Activated CD4-positive, alpha-beta T cell treated with anti-CD3 and anti-CD28 coated beads, Interleukin-2, amount 10 ng/mL, durations not matched to agents 7 days and 5 days (primary cell): Measurements from ENCODE around the gene TBL1X. TPM values are rescaled to one million over a fixed set of nuclear protein-coding genes. Genes with fewer than 3 reads are reported as not detected.

ENCODE experiments used
- CTCF ChIA-PET: fragments of 350-600 bp; sonication (Branson Sonifier 250); formaldehyde crosslinking; loops from one replicate; lab custom pipeline; 2021; ENCODE audit warnings: antibody characterized with exemption; lab: Charles Lee
- POLR2A ChIA-PET: fragments of 350-600 bp; sonication (Branson Sonifier 250); formaldehyde crosslinking; loops from one replicate; lab custom pipeline; 2021; ENCODE audit warnings: antibody characterized with exemption; lab: Charles Lee
- DNase-seq: peaks from one replicate; pipeline ENCODE4 v3.0.0-alpha.2; 2020
- H3K27ac Mint-ChIP-seq: one replicate; pipeline ENCODE4 v1.8.0; 2021; ENCODE audit warnings: mild to moderate bottlenecking, moderate library complexity, mixed read lengths
- H3K27me3 Mint-ChIP-seq: one replicate; pipeline ENCODE4 v1.8.0; 2021; ENCODE audit warnings: mixed read lengths
- H3K36me3 Mint-ChIP-seq: one replicate; pipeline ENCODE4 v1.8.0; 2021; ENCODE audit warnings: low read depth, mixed read lengths
- H3K4me1 Mint-ChIP-seq: one replicate; pipeline ENCODE4 v1.8.0; 2021; ENCODE audit warnings: mixed read lengths
- H3K4me3 Mint-ChIP-seq: one replicate; pipeline ENCODE4 v1.8.0; 2021; ENCODE audit warnings: mild to moderate bottlenecking, moderate library complexity, mixed read lengths
- H3K9me3 Mint-ChIP-seq: one replicate; pipeline ENCODE4 v1.8.0; 2021; ENCODE audit warnings: mixed read lengths
- total RNA-seq, 2 experiments: library from RNA; stranded (reverse); gene quantifications; one replicate each; pipeline ENCODE4 v1.2.3, GENCODE V29; 2021

The TBL1X gene
- total RNA-seq, 2 experiments from 2014 or later, result 21.2 to 23.6 TPM

DNA sequence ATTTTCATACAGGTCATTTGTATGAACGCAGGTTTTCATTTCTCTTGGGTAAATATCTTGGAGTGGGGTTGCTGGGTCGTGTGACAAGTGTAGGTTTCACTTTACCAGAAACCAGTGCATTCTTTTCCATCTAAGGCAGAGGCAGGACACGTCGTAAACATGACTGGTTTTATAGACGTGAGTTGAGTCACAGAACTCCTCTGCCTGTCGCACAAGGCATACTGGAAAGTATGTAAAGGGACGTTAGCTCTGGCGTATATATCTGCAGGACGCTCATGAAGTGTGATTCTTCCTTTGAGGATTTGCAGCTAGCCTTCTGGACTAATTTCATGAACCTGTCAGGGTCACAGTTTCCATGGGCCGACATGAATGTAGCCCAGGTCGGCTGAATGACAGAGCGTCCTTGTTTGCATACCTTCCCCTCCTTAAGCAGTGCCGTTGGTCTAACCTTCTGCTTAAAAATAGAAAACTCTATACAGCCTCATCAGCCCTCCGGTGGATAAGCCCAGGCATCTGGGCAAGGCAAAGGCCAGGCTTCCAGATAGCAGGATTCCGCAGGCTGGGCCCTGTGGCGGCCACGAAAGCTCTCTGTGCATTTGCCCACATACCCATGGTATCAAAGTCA, 194.8 kb downstream of the TBL1X start:
- ChIA-PET CTCF (interaction anchor here (0.6 kb wide), 1 partner anchor 673 kb away, joined by 3 read pairs; no protein-coding TSS in a partner anchor), POLR2A (no interaction called here)
- H3K27me3 Mint-ChIP-seq, result no peaks in the 10 kb centered on the region
- no peak overlapping the region for H3K27ac Mint-ChIP-seq
- H3K9me3 Mint-ChIP-seq, result no peaks in the 10 kb centered on the region
- no peak for DNase-seq
- H3K36me3 Mint-ChIP-seq, result peaks cover 6% of the 10 kb centered on the region
- H3K4me1 Mint-ChIP-seq, result no peaks in the 10 kb centered on the region
- H3K4me3 Mint-ChIP-seq, result no peak overlapping the region

DNA sequence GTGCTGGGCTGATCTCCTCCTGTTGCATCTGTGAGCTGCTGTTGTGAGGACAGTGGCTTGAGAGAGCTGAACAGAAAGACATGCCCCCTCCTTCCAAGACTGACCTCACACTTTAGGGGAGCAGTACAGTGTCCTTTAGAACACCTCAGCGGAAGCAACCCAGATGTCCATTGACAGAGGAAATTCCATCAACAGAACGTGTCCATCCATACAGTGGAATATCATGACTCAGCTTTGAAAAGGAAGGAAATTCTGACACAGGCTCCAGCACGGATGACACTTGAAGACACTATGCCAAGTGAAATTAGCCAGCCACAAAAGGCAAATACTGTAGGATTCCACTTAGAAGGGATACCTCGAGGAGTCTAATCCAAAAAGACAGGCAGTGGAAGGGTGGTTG, 197.3 kb downstream of the TBL1X start:
- no peaks in the 10 kb centered on the region for H3K27me3 Mint-ChIP-seq
- no peak for DNase-seq
- no peak overlapping the region for H3K27ac Mint-ChIP-seq
- H3K4me3 Mint-ChIP-seq, result no peak overlapping the region
- H3K4me1 Mint-ChIP-seq, result no peaks in the 10 kb centered on the region
- no peaks in the 10 kb centered on the region for H3K9me3 Mint-ChIP-seq
- ChIA-PET CTCF (interaction anchor here (0.6 kb wide), 2 partner anchors 200 to 611 kb away, joined by 3 read pairs; no protein-coding TSS in a partner anchor), POLR2A (no interaction called here)
- peaks cover 6% of the 10 kb centered on the region for H3K36me3 Mint-ChIP-seq

DNA sequence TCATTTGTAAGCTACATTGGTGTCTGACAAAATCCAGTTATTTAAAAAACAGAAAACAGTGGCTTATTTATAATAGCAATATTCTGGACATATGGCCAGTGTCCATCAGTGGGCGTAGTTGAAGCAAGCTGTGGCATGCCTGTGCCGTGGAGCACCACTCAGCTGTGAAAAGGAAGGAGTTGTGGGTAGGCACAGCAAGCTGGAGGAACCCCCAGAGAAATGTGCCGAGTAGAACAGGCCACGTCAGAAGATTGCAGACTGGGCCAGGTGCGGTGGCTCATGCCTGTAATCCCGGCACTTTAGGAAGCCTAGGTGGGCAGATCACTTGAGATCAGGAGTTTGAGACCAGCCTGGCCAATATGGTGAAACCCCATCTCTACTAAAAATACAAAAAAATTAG, 198.4 kb downstream of the TBL1X start:
- Mint-ChIP-seq H3K27me3 (no peaks in the 10 kb centered on the region), H3K27ac (no peak overlapping the region), H3K9me3 (no peaks in the 10 kb centered on the region), H3K4me3 (no peak overlapping the region), H3K4me1 (no peaks in the 10 kb centered on the region), H3K36me3 (peaks cover 3% of the 10 kb centered on the region)
- POLR2A ChIA-PET, result no interaction called here
- CTCF ChIA-PET, result interaction anchor here (0.7 kb wide), 1 partner anchor 785 kb away, joined by 3 read pairs; no protein-coding TSS in a partner anchor
- no peak for DNase-seq

DNA sequence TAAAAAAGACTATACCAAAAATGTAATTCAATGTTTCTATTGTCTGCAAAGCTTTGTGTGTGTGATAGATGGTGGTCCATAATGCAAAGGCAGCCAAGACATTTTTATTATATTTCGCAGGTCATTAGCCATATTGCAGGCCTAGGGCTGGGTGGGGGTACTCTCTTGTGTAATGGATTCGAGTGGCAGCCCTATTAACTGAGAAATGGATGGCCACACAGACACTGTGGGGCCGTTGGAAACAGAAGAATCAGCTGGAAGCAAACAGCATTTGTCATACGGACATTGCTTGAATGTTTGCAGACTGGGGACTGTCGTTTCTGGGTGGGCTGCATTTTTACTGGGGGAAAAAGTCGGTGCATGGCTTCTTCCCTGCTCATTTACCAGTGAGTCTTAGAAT, 199.4 kb downstream of the TBL1X start:
- H3K36me3 Mint-ChIP-seq, result peaks cover 3% of the 10 kb centered on the region
- no peak overlapping the region for H3K4me3 Mint-ChIP-seq
- CTCF ChIA-PET, result no interaction called here
- POLR2A ChIA-PET, result no interaction called here
- DNase-seq, result no peak
- no peaks in the 10 kb centered on the region for H3K4me1 Mint-ChIP-seq
- no peaks in the 10 kb centered on the region for H3K27me3 Mint-ChIP-seq
- no peaks in the 10 kb centered on the region for H3K9me3 Mint-ChIP-seq
- H3K27ac Mint-ChIP-seq, result no peak overlapping the region

DNA sequence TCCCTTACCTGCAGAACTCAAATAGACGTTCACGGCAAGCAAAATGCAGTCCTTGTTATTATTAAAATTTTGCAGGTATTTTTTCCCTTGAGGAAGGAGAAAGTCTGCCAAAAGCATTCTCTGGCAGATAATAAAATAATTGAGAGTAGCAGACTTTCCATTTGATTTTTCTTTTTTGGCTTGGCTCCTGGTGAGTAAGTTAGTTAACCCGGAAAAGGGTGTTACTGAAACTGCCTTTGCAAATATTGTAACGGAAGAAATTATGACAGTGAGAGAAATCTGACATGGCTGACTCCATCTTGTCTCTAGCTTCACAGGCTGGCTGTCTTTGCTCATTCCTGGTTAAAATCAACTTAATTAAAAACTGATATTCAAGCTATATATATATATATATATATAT, 200.3 kb downstream of the TBL1X start:
- H3K36me3 Mint-ChIP-seq, result peaks cover 3% of the 10 kb centered on the region
- H3K4me3 Mint-ChIP-seq, result no peak overlapping the region
- no peak overlapping the region for H3K27ac Mint-ChIP-seq
- DNase-seq, result no peak
- ChIA-PET CTCF (no interaction called here), POLR2A (no interaction called here)
- H3K4me1 Mint-ChIP-seq, result no peaks in the 10 kb centered on the region
- no peaks in the 10 kb centered on the region for H3K27me3 Mint-ChIP-seq
- H3K9me3 Mint-ChIP-seq, result no peaks in the 10 kb centered on the region

DNA sequence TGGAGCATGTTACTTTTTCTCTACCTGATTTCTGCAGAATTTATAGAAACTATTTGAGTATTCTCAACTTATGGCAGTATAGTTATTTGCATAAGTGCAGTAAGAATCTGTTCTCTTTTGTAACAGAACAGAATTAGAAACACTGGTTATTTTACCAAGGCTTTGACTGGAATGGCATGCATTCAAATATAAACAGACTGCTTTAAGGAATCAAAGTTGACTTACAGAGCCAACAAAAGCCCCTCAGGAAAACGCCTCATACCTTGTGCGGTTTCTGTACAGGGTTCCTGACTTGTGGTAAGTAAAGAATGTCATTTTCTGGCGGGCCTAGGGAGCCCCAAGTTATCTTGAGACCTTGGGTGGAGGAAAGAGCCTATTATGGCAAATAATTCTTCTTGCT, 203.7 kb downstream of the TBL1X start:
- no peak for DNase-seq
- Mint-ChIP-seq H3K4me1 (peaks cover 2% of the 10 kb centered on the region), H3K4me3 (no peak overlapping the region), H3K9me3 (no peaks in the 10 kb centered on the region), H3K36me3 (peaks cover 18% of the 10 kb centered on the region), H3K27me3 (no peaks in the 10 kb centered on the region), H3K27ac (no peak overlapping the region)
- ChIA-PET POLR2A (no interaction called here), CTCF (interaction anchor here (0.7 kb wide), 1 partner anchor 9 kb away, joined by 4 read pairs; no protein-coding TSS in a partner anchor)

DNA sequence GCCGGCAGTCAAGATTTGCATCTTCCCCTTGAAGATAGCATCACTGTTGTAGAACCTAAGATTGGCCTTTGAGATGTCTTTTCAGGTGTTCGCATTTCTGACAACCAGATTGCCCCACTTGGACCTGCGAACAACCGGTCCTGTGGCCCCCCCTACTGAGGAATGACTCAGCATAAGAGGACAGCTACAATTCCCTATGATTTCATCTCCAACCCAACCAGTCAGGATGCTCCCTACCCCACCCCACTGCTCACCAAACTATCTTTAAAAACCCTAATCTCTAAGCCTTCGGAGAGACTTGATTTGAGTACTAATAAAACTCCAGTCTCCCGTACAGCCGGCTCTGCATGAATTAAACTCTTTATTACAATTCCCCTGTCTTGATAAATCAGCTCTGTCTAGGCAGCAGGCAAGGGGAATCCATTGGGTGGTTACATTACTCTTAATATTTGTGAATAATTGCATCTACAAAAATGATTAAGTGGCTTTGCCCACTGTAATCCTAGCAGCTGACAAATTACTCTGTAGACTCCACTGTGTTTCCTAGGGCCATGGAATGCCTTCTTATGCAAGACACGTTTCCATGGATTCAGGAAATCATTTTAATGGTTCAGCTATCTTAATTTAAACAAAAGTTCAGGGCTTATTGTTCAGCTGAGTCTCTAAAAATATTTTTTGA, 205.4 kb downstream of the TBL1X start:
- DNase-seq, result no peak
- CTCF ChIA-PET, result interaction anchor here (0.6 kb wide), 1 partner anchor 85 kb away, joined by 3 read pairs; no protein-coding TSS in a partner anchor
- no peak overlapping the region for H3K4me3 Mint-ChIP-seq
- no peaks in the 10 kb centered on the region for H3K27me3 Mint-ChIP-seq
- peaks cover 24% of the 10 kb centered on the region for H3K36me3 Mint-ChIP-seq
- peaks cover 2% of the 10 kb centered on the region for H3K4me1 Mint-ChIP-seq
- POLR2A ChIA-PET, result no interaction called here
- H3K27ac Mint-ChIP-seq, result no peak overlapping the region
- peaks cover 3% of the 10 kb centered on the region for H3K9me3 Mint-ChIP-seq

DNA sequence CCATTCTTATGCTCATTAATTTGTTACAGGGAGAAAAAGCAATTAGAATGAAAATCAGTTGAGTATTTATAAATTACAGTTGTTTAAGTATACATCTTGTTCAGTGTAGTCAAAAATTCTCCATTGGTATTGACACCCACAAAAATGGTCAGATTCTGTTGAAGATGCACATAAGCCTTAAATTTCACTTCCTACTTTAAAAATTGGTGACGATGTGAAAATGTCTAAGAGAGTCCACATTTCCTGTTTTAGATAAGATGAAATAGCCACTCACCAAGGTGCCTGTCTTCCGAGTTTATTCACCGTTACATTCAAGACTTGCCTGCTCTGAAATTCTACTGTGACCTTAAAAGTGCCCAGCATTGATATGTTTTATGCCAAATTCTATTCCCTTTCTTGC, 207.1 kb downstream of the TBL1X start:
- H3K4me3 Mint-ChIP-seq, result no peak overlapping the region
- CTCF ChIA-PET, result interaction anchor here (1.4 kb wide), 1 partner anchor 15 kb away, joined by 5 read pairs; no protein-coding TSS in a partner anchor
- H3K9me3 Mint-ChIP-seq, result peaks cover 11% of the 10 kb centered on the region
- DNase-seq, result no peak
- no peak overlapping the region for H3K27ac Mint-ChIP-seq
- H3K27me3 Mint-ChIP-seq, result no peaks in the 10 kb centered on the region
- POLR2A ChIA-PET, result no interaction called here
- H3K36me3 Mint-ChIP-seq, result peaks cover 32% of the 10 kb centered on the region
- peaks cover 7% of the 10 kb centered on the region for H3K4me1 Mint-ChIP-seq

DNA sequence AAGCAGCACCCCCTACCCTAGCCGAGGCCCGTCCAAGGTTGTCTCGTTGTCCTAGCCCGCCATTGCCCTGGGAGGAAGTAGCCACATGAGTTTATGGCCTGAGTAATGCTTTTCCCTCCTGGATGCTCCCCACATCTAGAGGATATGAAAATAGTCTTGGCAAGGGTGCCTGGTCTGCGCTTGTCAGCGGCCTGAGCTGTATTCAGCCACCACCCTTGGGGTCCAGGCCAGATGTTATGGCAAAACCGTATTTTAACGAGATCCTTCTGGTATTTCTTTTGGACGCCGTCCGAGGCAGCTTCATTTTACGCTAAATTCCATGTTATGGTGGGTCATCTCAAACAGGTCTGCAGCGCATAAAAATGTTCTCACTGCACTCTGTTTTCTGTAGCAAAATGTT, 211.4 kb downstream of the TBL1X start:
- Mint-ChIP-seq H3K9me3 (peaks cover 19% of the 10 kb centered on the region), H3K4me3 (no peak overlapping the region), H3K4me1 (peaks cover 24% of the 10 kb centered on the region), H3K27ac (peak overlapping the region; percentile 5), H3K27me3 (no peaks in the 10 kb centered on the region), H3K36me3 (peaks cover 48% of the 10 kb centered on the region)
- ChIA-PET POLR2A (no interaction called here), CTCF (interaction anchor here (1.4 kb wide), 1 partner anchor 22 kb away, joined by 3 read pairs; no protein-coding TSS in a partner anchor)
- DNase-seq, result no peak

DNA sequence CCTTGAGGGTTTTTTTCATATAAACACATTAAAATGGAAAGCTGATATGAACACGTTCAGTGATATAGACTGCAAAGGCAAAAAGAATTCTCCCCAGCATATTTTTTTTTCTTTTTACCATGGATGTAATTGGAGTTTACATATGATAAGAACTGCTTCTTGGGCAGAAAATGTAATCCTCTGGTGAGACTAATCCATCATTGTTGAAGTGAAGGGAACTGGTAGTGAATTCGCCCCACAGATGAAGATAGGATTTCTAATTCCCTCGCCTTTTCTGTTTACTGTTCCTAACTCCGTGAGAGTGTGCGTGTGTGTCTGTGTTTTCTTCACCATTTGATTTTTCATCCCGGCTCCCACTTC, 211.9 kb downstream of the TBL1X start:
- POLR2A ChIA-PET, result interaction anchor here (0.6 kb wide), 1 partner anchor 312 kb away, joined by 3 read pairs; no protein-coding TSS in a partner anchor
- H3K9me3 Mint-ChIP-seq, result peaks cover 19% of the 10 kb centered on the region
- H3K4me3 Mint-ChIP-seq, result no peak overlapping the region
- no peak for DNase-seq
- H3K4me1 Mint-ChIP-seq, result peaks cover 24% of the 10 kb centered on the region
- H3K36me3 Mint-ChIP-seq, result peaks cover 48% of the 10 kb centered on the region
- peak overlapping the region; percentile 80 for H3K27ac Mint-ChIP-seq
- no peaks in the 10 kb centered on the region for H3K27me3 Mint-ChIP-seq
- CTCF ChIA-PET, result interaction anchor here (1.4 kb wide), 1 partner anchor 23 kb away, joined by 3 read pairs; no protein-coding TSS in a partner anchor

DNA sequence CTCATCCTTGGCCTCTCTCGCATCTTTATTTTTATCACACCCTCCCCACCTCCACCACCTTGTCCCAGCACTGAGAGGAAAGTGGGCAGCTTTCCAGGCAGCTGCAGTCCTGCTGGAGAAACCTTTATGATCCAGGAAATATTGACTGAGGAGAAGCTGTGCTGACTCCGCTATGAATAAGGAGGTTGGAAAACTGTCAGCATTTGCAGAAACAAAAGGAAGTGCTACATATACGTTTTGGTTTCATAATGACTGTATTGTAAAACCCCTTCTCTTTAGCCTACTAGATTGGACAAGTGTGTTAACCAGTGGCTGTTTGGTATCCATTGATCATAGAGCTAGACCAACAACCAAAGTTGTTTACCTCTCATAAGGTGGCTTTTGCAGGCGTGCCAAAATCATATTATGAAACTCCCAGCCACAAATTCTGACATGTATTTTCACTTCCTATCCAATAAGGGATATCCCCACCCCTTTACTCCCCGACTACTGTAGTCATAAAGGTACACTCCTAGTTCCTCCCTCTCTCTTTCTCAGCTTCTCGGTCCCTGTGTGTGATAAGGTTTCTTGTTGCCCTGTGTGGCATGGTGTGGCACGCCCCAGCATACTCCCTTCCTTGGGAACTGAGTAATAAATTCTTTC, 212.4 kb downstream of the TBL1X start:
- H3K27me3 Mint-ChIP-seq, result no peaks in the 10 kb centered on the region
- H3K4me3 Mint-ChIP-seq, result no peak overlapping the region
- H3K9me3 Mint-ChIP-seq, result peaks cover 19% of the 10 kb centered on the region
- H3K4me1 Mint-ChIP-seq, result peaks cover 24% of the 10 kb centered on the region
- peaks cover 45% of the 10 kb centered on the region for H3K36me3 Mint-ChIP-seq
- peak; percentile 38 for DNase-seq
- ChIA-PET POLR2A (interaction anchor here (0.6 kb wide), 1 partner anchor 312 kb away, joined by 3 read pairs; no protein-coding TSS in a partner anchor), CTCF (interaction anchor here (1.4 kb wide), 1 partner anchor 23 kb away, joined by 3 read pairs; no protein-coding TSS in a partner anchor)
- H3K27ac Mint-ChIP-seq, result peak overlapping the region; percentile 80

DNA sequence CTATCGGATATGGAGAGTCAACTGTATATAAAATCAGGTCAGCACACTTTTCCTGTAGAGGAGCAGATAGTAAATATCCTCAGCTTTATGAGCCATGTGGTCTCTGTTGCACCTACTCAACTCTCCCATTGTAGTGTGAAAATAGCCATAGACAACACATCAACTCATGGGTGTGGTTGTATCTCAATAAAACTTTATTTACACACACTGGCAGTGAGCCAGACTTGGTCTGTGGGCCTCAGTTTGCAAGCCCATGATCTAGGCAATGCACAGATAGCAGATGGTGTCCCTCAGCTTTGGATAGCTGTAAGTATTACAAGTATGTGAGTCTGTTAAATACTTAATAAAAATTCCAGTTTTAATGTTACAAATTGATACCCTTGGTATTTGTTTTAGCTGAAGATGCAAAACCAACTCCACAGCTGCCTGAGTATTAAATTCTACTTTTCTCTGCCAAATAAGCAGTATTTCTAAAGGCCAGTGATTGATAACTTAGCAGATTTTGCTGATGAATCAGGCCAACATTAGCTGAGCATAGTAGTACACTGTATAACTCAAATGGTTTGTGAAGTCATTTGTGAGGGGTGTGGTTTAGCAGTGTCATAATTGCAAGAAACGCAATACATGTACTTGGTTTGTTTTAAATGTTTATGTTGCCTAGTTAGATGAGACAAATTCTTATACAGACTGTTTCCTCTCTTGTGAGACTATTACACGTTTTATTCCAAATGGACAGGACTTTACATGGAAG, 213.5 kb downstream of the TBL1X start:
- H3K36me3 Mint-ChIP-seq, result peaks cover 37% of the 10 kb centered on the region
- no peak for DNase-seq
- H3K27ac Mint-ChIP-seq, result peak overlapping the region; percentile 80
- peaks cover 22% of the 10 kb centered on the region for H3K4me1 Mint-ChIP-seq
- CTCF ChIA-PET, result interaction anchor here (0.5 kb wide), 1 partner anchor 10 kb away, joined by 4 read pairs; no protein-coding TSS in a partner anchor
- peaks cover 19% of the 10 kb centered on the region for H3K9me3 Mint-ChIP-seq
- POLR2A ChIA-PET, result no interaction called here
- no peaks in the 10 kb centered on the region for H3K27me3 Mint-ChIP-seq
- no peak overlapping the region for H3K4me3 Mint-ChIP-seq
